ENCODE data around the gene UQCRH. TPM values are rescaled to one million over a fixed set of nuclear protein-coding genes. Genes with fewer than 3 reads are reported as not detected.

Gene UQCRH
- total RNA-seq: 353 TPM

DNA sequence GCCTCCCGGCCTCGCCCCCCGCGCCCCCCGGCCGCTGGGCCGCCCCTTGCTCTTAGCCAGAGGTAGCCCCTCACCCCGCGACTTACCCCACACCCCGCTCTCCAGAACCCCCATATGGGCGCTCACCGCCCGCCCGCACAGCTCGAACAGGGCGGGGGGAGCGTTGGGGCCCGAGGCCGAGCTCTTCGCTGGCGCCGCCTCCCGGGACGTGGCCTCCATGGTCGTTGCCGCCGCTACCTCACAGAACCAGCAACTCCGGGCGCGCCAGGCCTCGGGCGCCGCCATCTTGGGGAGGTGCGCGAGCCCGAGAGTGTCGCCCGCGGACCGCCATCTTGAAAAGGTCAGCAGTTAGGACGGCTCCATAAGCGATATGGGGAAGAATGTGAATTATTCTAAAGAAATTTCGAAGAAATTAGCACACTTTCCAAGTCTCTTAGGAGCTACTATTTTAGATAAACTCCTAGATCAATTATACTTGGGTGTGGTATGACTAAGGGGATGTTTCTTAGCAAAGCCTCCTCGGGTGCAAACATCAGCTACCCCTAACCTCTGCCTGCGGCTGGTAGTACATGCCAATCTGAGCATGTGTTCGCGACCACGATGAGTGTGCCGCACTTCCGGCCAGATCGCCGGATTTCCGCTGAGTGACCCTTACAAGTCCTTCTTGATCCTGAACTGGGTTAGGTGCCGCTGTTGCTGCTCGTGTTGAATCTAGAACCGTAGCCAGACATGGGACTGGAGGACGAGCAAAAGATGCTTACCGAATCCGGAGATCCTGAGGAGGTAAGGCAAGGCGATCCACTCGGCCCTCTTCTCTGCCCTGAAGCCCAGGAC lies at the start of gene UQCRH, which contains the start of gene LRRC41:
Gene UQCRH (plus strand): TSS at position 661 of the 834 bp plus-strand sequence. CDS start 69 bp downstream, at position 730.
Gene LRRC41 (minus strand): TSS at position 579 of the 834 bp plus-strand sequence. CDS start 294 bp downstream, at position 285.
- DNase-seq: peak; percentile 99

DNA sequence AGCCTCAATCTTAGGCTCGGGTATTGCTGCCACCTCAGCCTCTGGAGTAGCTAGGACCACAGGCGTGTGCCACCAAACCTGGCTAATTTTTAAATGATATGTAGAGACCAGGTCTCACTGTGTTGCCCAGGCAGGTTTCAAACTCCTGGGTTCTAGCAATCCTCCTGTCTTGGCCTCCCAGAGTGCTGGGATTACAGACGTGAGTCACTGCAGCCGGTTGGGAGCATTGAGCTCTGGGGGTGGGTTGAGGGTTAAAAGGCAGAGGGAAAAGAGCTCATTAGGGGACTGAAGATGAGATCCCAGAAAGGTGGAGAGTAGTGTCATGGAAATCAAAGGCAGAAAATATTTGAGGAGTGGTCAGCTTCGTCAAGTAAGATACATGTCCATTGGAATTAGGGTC lies 48.8 kb upstream of the UQCRH start:
- DNase-seq: no peak

DNA sequence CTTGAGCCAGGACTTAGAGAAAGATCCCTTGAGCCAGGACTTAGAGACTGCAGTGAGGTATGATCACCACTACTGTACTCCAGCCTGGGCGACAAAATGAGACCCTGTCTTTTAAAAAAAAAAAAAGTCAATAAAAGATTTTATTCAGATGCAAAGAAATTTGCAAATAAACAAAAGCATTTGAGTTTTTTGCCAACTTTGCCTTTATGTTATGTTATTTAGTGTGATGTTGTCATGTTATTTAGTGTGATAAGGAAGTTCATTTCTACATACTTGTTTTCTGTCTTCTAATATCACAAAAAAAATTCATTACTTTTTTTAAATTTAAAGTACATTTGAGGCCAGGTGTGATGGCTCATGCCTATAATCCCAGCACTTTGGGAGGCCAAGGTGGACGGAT lies 47.0 kb upstream of the UQCRH start:
- no peak for DNase-seq

DNA sequence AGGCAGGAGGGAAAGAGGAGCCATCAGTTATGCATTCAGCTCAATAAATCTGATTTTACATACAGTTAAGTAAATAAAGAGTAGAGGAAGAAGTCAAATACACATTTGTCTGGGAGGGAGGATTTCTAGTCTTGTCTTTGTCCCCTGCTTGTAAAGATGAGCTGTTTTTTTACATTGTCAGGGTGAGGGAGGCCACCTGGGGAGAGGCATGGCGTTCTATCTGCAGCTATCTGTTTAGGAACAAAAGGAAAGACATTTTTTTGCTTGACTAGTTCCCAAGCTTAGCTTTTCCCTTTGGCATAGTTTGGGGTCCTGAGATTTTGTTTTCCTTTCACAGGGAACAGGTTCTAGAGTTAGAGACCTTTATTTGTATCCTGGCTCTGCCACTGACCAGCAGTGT lies 41.0 kb upstream of the UQCRH start:
- no peak for DNase-seq

DNA sequence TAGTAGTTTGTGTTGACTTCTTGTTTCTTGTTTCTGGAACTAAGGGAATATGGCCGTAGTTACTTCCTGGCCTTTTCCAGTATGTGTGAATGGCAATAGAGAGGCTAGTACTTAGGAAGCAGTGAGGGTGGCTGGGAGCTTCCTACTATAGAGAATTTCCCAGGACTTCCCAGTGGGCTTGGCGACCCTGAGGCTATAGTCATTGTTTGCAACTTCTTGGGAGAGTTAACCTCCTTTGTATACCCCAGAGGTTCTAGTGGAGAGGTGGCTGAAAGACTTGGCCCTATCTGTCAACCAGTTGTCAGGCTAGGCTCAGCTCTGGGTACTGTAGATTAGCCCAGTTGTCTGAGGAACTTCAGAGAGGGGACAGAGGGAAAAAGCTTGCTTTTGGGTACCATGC lies 40.4 kb upstream of the UQCRH start:
- DNase-seq: no peak

DNA sequence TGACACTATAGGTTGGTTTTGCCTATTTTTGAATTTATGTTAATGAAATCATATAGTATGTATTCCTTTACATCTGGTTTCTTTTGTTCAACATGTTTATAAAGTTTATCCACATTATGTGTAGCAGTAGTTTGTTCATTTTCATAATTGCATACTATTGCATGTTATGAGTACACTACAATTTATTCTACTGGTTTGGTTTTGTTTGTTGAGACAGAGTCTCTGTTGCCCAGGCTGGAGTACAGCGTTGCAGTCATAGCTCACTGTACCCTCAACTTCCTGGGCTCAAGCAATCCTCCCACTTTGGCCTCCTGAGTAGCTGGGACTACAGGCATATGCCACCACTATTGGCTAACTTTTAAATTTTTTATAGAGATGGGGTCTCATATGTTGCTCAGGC lies 34.9 kb upstream of the UQCRH start:
- DNase-seq: no peak

DNA sequence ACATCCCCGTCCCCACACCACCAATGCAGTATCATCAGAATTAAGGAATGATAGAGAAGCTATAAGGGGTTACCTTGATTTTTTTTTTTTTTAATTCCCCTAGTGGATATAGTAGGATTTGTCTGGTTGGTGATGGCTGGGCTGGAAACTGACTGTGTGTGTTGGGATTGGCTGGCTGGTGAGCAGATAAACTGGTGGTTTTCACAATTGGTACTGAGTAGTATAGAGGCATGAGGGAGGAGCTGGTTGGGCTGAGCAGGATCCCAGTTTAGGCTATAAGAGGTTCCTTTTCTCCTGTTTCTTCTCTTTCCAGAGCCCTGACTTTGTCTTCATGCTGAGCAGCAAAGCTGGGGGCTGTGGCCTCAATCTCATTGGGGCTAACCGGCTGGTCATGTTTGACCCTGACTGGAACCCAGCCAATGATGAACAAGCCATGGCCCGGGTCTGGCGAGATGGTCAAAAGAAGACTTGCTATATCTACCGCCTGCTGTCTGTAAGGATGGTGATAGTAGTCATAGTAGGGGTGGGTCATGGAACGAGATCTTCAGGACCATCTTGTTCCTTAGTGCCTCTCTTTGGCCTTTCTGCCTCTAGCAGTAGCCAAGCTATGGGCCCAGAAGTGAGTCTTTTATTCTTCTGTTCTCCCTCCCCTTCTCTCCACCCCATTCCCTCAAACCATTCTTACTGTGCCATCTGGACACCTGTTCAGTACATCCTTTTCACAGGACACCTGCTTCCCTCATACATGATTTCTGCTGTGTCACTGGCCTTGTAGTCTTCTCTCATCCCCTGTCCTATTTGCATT lies 29.1 kb upstream of the UQCRH start:
- DNase-seq: no peak

DNA sequence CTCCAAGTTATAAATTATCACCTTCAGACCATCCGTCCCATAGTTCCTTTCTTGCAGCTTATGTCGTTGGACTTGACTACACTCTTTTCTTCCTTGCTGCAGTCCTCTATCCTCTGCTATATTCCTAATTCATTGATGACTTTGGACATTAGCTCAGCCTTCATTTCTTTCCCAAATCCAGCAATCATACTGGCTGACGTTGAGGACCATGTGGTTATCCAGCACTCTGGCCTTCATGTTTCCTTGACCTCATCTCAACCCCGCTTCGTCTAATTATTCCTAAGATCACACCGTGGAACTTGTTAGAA lies 28.5 kb upstream of the UQCRH start:
- no peak for DNase-seq

DNA sequence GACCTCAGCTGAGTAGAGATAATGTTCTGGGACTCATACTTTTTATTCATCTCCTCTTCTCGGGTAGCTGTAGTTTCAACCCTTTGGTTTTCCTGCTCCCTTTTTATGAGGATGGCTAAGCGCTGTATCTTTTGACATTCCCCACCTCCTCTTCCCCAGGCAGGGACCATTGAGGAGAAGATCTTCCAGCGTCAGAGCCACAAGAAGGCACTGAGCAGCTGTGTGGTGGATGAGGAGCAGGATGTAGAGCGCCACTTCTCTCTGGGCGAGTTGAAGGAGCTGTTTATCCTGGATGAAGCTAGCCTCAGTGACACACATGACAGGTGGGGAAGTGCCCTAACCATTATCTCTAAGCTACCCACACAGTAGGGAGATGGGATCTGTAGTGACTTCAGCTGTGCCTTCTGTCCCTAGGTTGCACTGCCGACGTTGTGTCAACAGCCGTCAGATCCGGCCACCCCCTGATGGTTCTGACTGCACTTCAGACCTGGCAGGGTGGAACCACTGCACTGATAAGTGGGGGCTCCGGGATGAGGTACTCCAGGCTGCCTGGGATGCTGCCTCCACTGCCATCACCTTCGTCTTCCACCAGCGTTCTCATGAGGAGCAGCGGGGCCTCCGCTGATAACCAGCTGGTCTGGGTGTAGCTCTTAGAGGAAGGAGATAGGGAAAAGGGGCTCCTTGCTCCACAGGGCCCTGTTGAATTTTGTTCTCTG lies 25.7 kb upstream of the UQCRH start:
- no peak for DNase-seq

DNA sequence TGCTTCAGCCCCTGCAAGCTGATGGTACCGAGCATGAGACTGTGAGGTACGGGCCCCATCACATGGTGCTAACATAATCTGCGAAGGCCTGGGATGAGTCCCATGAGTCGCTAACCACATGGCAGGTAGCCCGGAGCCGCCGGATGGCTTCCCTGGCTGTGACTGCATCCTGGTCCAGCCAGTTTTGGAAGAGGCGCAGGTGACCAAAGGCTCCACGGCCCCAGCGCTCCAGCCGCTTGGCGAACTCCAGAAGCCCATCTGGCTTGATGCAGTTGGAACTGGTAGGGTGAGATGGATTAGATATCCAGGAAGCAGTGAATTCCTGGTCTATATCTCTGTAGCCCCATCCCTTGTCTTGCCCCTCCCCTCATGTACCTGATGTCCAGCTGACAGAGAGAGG lies 24.7 kb upstream of the UQCRH start:
- no peak for DNase-seq

DNA sequence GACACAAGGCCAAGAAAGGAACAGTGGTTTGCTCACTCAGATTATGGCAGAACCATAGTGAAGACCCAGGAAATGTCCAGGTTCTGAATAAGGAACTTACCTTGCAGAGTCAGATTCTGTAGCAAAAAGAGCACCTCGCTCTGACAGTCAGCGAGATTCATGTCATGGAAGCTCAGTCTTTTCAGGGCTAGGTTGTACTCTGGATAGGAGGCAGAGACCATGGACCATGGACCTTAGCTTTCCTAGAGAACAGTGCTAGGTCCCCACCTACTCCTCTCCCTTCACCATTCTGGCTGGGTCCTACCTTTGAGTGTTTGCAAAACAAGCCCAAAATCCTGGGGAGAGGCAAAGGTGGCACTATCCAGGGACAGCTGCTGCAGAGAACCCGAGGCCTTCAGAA lies 23.4 kb upstream of the UQCRH start:
- DNase-seq: no peak

DNA sequence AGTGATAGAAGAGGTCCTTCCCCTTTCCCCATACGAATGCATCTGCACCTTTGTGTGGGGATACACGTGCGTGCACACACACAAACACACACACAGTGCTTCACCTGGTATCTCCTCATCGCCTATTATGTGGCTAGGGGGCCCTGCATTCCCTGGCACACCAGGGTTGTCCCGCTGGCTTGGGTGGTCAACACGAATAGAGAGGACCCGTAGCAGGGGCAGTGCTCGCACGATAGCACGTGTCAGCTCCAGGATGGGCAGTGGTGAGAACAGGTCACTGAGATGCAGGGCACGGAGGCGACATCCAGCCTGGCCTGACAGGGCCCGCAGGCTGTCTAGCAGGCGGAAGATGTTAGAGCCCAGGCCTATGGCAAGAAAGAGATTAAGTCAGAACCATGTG lies 22.5 kb upstream of the UQCRH start:
- no peak for DNase-seq

DNA sequence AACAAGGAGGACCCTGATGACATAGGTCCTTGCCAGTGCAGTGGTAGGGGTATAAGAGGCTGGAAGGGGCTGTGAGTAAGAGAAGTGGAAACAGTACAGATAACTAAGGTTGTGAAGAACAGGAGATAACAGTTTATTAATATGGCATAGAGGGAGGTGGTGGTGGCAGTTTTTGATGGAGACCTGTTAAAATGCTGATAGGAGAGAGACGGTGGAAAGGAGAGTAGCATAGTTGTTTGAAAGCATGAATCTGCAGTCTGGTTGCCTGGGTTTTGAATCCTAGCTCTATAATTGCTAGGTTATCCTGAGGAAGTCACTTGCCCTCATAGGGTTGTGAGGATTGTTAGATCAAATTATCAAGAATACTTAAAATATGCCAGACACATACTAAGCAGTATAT lies 19.4 kb upstream of the UQCRH start:
- no peak for DNase-seq

DNA sequence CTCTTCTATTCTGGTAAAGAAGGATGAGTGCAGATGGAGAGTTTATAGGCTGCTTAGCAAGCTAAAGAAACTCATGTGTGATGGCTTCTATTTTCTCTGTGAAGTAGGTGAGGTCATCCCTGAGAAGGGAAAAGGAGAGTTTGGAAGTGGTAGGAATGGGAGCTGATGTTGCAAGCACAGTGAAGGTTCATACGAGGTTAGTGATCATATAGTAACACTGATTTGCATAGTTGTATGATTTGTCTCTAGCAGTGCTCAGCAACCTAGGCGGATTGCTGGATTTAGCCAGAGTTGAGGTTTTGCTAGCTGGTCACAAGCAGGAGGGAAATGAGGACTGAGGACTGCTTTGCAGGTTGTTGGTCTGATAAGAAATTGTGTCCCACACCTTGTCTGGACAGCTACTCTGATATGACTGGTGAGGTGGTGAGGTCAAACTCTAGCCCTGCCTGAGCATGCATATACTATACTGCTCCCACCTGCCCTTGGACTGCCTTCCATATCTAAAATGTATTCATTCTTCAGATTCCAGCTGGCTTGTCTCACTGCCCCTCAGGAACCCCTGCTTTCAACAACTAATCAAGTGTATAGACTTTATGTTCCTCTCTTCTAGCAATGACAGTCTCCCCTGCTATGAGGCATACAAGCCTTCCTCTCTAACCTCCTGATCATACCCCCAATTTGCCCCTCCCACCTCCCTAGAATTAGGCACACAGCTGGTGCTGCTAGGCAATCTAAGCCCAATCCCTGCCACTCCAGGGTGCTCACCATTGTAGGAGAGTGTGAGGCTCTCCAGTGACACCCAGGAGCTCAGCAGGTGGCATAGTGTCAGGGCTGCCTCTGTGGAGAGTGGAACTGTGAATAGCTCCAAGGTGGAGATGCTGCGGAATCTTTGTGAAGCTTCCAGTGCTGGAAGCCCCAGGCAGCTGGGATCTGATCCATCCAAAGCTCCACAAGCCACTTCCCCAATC lies 18.6 kb upstream of the UQCRH start:
- no peak for DNase-seq

DNA sequence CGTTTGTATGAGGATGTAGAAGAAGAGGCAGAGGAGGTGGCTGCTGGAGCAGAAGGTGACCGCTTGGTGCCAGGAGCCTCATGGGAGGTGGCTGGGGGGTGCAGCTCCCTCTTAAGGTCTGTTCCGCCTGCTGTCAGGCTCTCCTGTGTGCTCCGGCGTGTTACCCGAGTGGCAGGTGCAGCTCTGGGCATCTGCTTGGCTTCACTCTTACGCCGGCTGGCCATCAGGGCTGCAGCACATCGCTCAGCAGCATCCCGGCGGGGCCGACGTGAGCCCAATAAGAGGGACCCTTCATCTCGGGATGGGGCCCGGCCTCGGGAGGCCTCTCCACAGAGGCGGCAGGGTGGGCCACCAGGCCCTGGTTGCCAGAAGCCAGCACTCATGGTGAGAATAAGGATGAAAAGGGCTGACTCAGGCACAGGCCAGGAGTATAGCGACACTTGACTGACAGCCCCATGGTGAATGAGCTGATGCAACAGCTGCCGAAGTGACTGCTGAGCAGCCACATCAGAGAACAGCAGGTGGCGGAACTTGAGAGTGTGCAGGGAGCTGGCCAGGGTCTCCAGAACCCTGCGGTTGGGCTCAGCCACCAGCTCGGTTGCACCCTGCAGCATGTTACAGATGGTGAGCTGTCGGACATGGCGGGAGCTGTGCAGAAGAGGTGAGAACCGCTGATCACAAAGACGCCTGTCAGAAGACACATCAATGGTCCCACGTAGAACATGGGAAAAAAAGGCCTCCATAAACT lies 17.6 kb upstream of the UQCRH start:
- no peak for DNase-seq

DNA sequence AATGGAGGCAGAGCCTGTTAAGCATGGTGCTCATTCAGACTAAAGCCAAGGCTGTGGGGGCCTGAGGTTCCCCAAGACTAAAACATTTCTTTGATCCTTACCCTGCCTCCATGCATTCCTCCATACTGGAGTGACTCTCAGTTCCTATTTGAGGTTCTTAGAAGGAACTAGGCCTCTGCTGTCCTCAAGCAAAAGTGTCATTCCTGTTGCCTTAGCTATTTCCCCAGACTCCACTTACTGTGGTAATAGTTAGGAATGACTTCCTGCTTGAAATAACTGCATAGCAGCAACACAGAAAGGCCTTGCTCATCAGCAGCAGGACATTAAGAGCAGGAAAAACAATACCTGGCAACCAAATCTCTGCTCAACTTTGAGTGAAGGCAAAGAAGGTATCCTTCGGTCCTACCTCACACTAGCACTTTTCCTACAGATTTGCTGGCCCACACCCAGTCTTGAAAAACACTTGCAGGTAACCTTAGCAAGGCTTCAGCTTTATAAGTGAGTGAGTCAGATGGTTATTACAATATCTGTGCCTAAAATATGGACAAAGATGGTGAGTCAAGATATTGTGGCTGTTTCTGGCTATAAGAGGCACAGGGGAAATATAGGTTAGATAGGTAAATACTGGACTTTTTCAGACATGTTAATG lies 14.9 kb upstream of the UQCRH start:
- no peak for DNase-seq

DNA sequence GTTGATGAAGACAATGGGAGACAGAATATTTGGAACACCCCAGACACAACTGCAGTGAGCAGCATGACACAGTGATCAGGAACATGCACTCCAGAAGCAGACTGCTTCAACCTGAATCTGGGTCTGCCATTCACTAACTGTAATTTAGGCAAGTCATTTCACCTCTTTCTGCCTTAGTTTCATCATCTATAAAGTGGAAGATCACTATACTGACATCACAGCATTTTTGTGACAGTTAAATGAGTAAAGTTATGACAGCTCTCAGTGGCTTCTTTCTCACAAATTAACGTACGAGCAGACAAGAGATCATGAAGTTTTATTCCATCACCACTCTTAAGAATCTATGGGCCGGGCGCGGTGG lies 14.4 kb upstream of the UQCRH start:
- no peak for DNase-seq

DNA sequence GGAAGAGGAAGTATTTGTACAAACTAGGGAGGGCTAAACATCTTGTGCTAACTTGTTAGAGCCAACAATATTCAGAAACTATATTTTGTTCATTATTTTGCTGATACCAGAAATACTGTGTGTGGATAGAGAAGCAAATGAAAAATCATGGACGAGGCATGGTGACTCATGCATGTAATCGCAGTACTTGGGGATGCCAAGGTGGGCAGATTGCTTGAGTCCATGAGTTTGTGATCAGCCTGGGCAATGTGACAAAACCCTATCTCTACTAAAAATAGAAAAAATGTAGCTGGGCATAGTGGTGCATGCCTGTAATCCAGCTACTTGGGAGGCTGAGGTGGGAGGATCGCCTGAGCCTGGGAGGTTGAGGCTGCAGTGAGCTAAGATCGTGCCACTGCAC lies 13.5 kb upstream of the UQCRH start:
- DNase-seq: no peak

DNA sequence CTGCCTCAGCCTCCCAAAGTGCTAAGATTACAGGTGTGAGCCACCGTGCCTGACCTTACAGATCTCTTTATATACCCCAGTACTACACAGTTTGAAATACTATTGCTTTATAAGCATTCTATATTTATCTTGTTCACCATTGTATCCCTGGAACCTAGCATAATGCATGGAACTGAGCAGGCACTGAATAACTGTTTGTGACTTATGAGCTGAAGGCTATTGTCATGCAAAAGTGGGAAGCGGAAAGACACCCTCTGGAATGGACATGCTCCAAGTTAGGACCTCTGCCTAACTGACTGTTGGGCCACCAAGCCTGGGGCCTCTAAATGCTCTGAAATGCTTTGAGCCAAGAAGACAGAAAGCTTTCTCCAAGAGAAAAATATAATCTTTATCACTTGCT lies 8.2 kb upstream of the UQCRH start:
- DNase-seq: no peak

DNA sequence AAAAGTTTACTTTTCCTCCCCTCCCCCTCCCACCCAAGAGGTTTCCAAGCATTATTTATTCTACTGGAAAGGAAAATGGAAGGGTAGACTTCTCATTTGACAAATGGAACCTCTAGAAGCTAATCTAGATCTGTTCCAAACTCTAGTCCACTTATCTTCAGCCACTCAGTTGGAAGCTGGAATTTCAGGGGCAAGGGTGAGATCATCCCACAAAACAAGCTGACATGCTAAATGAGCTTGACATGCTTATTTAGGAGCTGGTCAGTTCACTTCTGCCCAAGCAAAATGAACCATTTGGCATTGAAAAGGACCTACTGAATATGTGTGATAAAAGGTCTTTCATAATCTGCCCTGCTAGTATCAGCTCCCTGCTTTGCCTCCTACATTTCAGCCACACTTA lies 5.1 kb upstream of the UQCRH start:
- no peak for DNase-seq
